ENCODE data around the gene ZNHIT3. TPM values are rescaled to one million over a fixed set of nuclear protein-coding genes. Genes with fewer than 3 reads are reported as not detected.

ZNHIT3 gene
- polyA plus RNA-seq, 1 experiment: 74.0 TPM

DNA sequence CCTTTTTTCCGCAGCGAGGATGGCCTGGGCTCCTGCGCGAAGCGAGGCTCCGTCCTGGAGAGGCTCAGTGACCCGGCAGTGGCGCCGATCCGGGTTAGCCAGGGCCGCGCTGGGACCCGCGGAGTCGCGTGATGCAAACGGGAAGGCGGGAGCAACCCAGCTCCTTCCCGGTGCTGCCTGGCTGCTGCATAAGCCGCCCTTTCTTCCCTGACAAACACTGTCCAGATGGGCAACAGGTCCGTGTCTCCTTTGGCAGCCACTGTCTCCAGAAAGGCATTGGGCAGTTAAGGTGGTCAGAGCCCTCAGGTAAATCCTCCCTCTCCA lies 21.8 kb upstream of the ZNHIT3 start:
- Histone ChIP-seq H3K27me3 (ENCODE audit: control insufficient read depth, insufficient read depth, low read length) (peaks cover 12% of the 10 kb centered on the region), H3K27ac (ENCODE audit: low read depth, low read length) (no peak overlapping the region), H3K4me3 (ENCODE audit: low read depth, low read length) (no peak overlapping the region), H3K9me3 (ENCODE audit: control insufficient read depth, insufficient read depth, low read length) (peaks cover 3% of the 10 kb centered on the region; the same call in 1 of the 2 replicates)
- no peak for DNase-seq (ENCODE audit: low read depth, low spot score)
- CTCF ChIA-PET: no interaction called here
- no peak for TF ChIP-seq CTCF (IDR thresholded peaks at IDR 0.05; ENCODE audit: low read depth, low read length)
- POLR2A ChIA-PET: no interaction called here

GRCh38 chr17:36468903-36469635 lies 17.4 kb upstream of the ZNHIT3 start:
- Histone ChIP-seq H3K27ac (ENCODE audit: low read depth, low read length) (no peak overlapping the region), H3K9me3 (ENCODE audit: control insufficient read depth, insufficient read depth, low read length) (peaks cover 3% of the 10 kb centered on the region; the same call in 1 of the 2 replicates), H3K27me3 (ENCODE audit: control insufficient read depth, insufficient read depth, low read length) (peaks cover 15% of the 10 kb centered on the region), H3K4me3 (ENCODE audit: low read depth, low read length) (no peak overlapping the region)
- ChIA-PET CTCF (interaction anchor here (1.3 to 1.4 kb wide), 2 partner anchors 14 to 320 kb away, joined by 3 to 5 read pairs; no protein-coding TSS in a partner anchor), POLR2A (no interaction called here)
- no peak for DNase-seq (ENCODE audit: low read depth, low spot score)
- TF ChIP-seq CTCF (IDR thresholded peaks at IDR 0.05; ENCODE audit: low read depth, low read length): no peak

- ChIA-PET POLR2A (no interaction called here), CTCF (interaction anchor here (1.3 to 1.4 kb wide), 2 partner anchors 14 to 321 kb away, joined by 3 to 5 read pairs; no protein-coding TSS in a partner anchor)
- DNase-seq (ENCODE audit: low read depth, low spot score): no peak
- Histone ChIP-seq H3K27me3 (ENCODE audit: control insufficient read depth, insufficient read depth, low read length) (peaks cover 15% of the 10 kb centered on the region), H3K27ac (ENCODE audit: low read depth, low read length) (no peak overlapping the region), H3K4me3 (ENCODE audit: low read depth, low read length) (no peak overlapping the region), H3K9me3 (ENCODE audit: control insufficient read depth, insufficient read depth, low read length) (no peaks in the 10 kb centered on the region; the same call in 1 of the 2 replicates)
- no peak for TF ChIP-seq CTCF (IDR thresholded peaks at IDR 0.05; ENCODE audit: low read depth, low read length)
Observed at GRCh38 chr17:36469733-36470132, 16.7 kb upstream of the ZNHIT3 start.

GRCh38 chr17:36470499-36470898 lies 16.0 kb upstream of the ZNHIT3 start:
- CTCF ChIA-PET: no interaction called here
- POLR2A ChIA-PET: no interaction called here

More at GRCh38 chr17:36470499-36470898, 16.0 kb upstream of the ZNHIT3 start:
- Histone ChIP-seq H3K4me3 (ENCODE audit: low read depth, low read length) (no peak overlapping the region), H3K27me3 (ENCODE audit: control insufficient read depth, insufficient read depth, low read length) (peaks cover 15% of the 10 kb centered on the region), H3K27ac (ENCODE audit: low read depth, low read length) (no peak overlapping the region), H3K9me3 (ENCODE audit: control insufficient read depth, insufficient read depth, low read length) (no peaks in the 10 kb centered on the region)
- no peak for DNase-seq (ENCODE audit: low read depth, low spot score)
- no peak for TF ChIP-seq CTCF (IDR thresholded peaks at IDR 0.05; ENCODE audit: low read depth, low read length)

All from AG04450 (cell line).